Measurements from ENCODE around the gene NT5DC2. TPM values are rescaled to one million over a fixed set of nuclear protein-coding genes. Genes with fewer than 3 reads are reported as not detected.

The NT5DC2 gene
- polyA plus RNA-seq, 1 experiment: 186 TPM

GRCh38 chr3:52483081-52483480 lies 50.6 kb downstream of the NT5DC2 start:
- TF ChIP-seq, protein P1, sequence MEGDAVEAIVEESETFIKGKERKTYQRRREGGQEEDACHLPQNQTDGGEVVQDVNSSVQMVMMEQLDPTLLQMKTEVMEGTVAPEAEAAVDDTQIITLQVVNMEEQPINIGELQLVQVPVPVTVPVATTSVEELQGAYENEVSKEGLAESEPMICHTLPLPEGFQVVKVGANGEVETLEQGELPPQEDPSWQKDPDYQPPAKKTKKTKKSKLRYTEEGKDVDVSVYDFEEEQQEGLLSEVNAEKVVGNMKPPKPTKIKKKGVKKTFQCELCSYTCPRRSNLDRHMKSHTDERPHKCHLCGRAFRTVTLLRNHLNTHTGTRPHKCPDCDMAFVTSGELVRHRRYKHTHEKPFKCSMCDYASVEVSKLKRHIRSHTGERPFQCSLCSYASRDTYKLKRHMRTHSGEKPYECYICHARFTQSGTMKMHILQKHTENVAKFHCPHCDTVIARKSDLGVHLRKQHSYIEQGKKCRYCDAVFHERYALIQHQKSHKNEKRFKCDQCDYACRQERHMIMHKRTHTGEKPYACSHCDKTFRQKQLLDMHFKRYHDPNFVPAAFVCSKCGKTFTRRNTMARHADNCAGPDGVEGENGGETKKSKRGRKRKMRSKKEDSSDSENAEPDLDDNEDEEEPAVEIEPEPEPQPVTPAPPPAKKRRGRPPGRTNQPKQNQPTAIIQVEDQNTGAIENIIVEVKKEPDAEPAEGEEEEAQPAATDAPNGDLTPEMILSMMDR (IDR thresholded peaks at IDR 0.05; ENCODE audit: insufficient read depth, low read depth, low read length): no peak
- H3K4me3 ChIP-seq (ENCODE audit: low read depth, low read length): no peak overlapping the region
- ChIA-PET CTCF (interaction anchor here (0.7 to 3.1 kb wide), 6 partner anchors 8 to 21 kb away, joined by 3 to 11 read pairs (median 4); no protein-coding TSS in a partner anchor), POLR2A (no interaction called here)
- no peaks in the 10 kb centered on the region for H3K27me3 ChIP-seq (ENCODE audit: control insufficient read depth, insufficient read depth, low read length)
- peaks cover 72% of the 10 kb centered on the region for H3K36me3 ChIP-seq (ENCODE audit: control insufficient read depth, insufficient read depth, low read length)
- DNase-seq (ENCODE audit: low read depth): no peak

DNA sequence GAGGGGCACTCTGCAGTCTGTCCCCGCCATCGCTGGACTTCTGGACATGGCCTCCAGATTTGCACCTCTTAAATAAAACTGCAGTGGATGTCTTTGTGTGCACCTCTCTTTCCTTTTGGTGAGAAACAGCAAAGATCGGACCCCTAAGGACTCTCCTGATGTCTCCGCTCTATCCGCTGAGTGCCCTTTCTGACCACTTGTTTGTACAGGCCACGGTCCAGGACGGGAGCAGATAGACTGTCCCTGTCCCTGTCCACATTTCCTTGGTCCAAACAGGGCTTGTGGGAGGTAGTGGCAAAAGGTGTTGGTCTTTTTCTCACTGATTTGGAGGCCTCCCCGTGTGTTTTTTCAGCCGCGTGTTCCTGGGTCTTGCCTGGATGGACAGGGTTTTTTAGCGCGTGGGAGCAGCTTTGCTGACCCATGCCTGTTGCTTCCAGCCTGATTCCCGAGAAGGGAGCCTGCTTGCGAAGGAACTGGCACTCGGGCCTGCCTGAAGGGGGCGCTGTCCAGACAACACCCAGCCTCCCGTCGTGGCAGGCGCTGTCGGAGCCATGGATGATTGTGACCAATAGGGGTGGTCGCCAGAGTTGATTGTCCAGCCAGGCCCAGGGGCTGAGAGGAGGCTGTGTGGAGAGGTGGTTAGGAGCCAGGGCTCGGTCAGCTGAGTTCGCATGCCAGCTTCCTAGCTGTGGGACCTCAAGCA lies 51.7 kb downstream of the NT5DC2 start:
- no peak for DNase-seq (ENCODE audit: low read depth)
- no peak overlapping the region for H3K4me3 ChIP-seq (ENCODE audit: low read depth, low read length)
- H3K27me3 ChIP-seq (ENCODE audit: control insufficient read depth, insufficient read depth, low read length): no peaks in the 10 kb centered on the region
- TF ChIP-seq, protein P1 (IDR thresholded peaks at IDR 0.05; ENCODE audit: insufficient read depth, low read depth, low read length): peak; percentile 62
- peaks cover 72% of the 10 kb centered on the region for H3K36me3 ChIP-seq (ENCODE audit: control insufficient read depth, insufficient read depth, low read length)
- ChIA-PET POLR2A (no interaction called here), CTCF (interaction anchor here (0.7 to 3.1 kb wide), 6 partner anchors 9 to 195 kb away, joined by 3 to 11 read pairs (median 4); no protein-coding TSS in a partner anchor)

DNA sequence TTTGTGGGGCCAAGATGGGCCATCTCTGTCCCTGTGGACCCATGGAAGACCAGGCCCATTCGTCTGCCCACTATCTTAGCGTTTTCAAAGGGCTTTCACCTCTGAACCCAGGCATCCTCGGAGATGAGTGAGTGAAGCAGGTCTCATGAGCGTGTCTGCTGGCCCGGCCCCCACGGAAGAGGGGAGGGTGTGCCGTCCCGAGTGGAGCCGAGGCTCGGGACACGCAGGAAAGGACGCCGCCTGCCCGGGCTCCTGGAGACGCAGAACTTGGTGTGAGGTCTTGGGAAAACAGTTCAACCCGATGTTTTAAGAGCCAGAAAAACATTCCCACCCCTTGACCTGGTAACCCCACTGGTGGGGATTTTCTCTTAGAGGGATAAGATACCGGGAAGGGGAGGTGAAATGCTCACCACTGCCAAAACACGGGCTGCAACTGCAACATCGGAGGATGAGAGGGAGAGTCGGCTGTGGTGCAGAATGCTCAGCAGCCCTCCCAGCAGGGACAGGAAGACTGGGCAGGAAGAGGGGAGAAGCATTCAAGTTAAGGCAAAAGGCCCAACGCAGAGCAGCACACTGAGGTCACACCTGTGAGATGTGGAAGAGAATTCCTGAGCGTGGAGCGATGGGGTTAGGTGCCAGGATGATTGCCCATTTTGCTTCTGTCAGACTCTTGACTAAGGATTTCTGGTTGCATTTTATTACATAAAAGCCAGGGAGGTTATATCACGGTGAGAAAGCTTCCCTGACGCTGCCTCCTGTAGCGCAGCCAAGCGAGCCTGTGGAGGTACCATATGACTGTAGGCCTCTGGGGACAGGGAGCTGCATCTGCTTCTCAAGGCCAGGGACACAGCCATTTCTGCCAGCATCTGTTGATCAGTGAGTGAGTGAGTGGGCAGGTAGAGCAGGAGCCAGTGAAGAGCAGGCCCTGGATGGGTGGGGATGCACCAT lies 52.6 kb downstream of the NT5DC2 start:
- DNase-seq (ENCODE audit: low read depth): no peak
- POLR2A ChIA-PET: no interaction called here
- Histone ChIP-seq H3K36me3 (ENCODE audit: control insufficient read depth, insufficient read depth, low read length) (peaks cover 70% of the 10 kb centered on the region), H3K27me3 (ENCODE audit: control insufficient read depth, insufficient read depth, low read length) (no peaks in the 10 kb centered on the region), H3K4me3 (ENCODE audit: low read depth, low read length) (no peak overlapping the region)
- TF ChIP-seq, protein P1 (IDR thresholded peaks at IDR 0.05; ENCODE audit: insufficient read depth, low read depth, low read length): no peak
- CTCF ChIA-PET: interaction anchor here (1.0 to 3.1 kb wide), 2 partner anchors 9 kb away, joined by 4 to 11 read pairs; no protein-coding TSS in a partner anchor

DNA sequence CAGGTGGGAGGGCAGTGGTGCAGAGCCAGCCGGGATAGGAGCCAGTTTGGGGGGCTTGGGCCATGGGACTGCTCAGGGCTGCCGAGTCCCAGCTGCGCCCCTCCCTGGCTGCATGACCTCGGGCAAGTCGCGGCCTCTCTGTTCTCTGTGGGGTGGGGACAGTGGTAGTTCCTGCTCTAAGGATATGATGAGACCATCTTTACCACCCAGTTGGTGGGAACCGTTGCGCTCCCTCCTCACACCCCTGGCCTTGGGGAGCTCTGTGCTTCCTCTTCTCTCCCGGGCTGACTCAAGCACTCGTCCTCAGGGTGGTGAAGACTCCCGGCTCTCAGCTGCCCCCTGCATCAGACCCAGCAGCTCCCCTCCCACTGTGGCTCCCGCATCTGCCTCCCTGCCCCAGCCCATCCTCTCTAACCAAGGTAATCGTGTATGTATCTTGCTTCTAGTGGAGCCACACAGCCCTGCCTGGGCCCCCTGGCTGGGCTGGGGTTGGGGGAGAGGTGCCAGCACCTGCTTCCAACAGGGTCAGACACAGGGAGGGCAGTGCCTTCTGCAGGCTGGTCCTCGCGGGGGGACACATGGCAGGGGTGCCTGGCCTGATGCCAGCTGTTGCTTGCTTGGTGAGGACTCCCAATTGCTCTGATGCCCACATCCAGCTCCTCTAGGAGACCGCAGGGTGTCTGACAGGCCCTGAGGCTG lies 53.6 kb downstream of the NT5DC2 start:
- DNase-seq (ENCODE audit: low read depth): no peak
- peaks cover 65% of the 10 kb centered on the region for H3K36me3 ChIP-seq (ENCODE audit: control insufficient read depth, insufficient read depth, low read length)
- CTCF ChIA-PET: interaction anchor here (0.7 to 1.0 kb wide), 2 partner anchors 8 to 57 kb away, joined by 3 to 4 read pairs; no protein-coding TSS in a partner anchor

More for the DNA sequence above, 53.6 kb downstream of the NT5DC2 start:
- Histone ChIP-seq H3K4me3 (ENCODE audit: low read depth, low read length) (no peak overlapping the region), H3K27me3 (ENCODE audit: control insufficient read depth, insufficient read depth, low read length) (no peaks in the 10 kb centered on the region)
- POLR2A ChIA-PET: no interaction called here
- TF ChIP-seq, protein P1 (IDR thresholded peaks at IDR 0.05; ENCODE audit: insufficient read depth, low read depth, low read length): no peak

All from BJ (cell line).